AG04449 (cell line): Measurements from ENCODE around the gene DYNC1LI2.

Source experiments
- CTCF ChIA-PET: fragments of 350-600 bp; formaldehyde crosslinking; extraction: SDS; loops from one replicate; lab custom pipeline; 2021; ENCODE audit warnings: antibody characterized with exemption; lab: Yijun Ruan, JAX
- POLR2A ChIA-PET: fragments of 400-600, 350-600 bp; formaldehyde crosslinking; extraction: SDS; loops from one replicate; lab custom pipeline; 2020; ENCODE audit warnings: antibody characterized with exemption, inconsistent platforms; lab: Yijun Ruan, JAX
- DNase-seq: peaks from one replicate; pipeline ENCODE4 v3.0.0-alpha.2; 2010; ENCODE audit warnings: low read depth, low spot score
- H3K4me3 ChIP-seq: 2 replicates; pipeline ENCODE4 v1.5.1; 2011; ENCODE audit warnings: low read depth, mild to moderate bottlenecking, control low read depth, low read length
- CTCF ChIP-seq: IDR thresholded peaks from one replicate; pipeline ENCODE4 v1.5.1; 2011; ENCODE audit warnings: mild to moderate bottlenecking, moderate library complexity, low read length, control low read depth, inconsistent platforms; ENCODE audit not compliant: insufficient read depth; ENCODE audit errors: missing control alignments

Gene DYNC1LI2

GRCh38 chr16:66712512-66712911 is 38.9 kb downstream of the DYNC1LI2 start:
- ChIA-PET POLR2A (no interaction called here), CTCF (interaction anchor here (0.7 to 3.6 kb wide), 8 partner anchors 9 to 306 kb away, joined by 3 to 17 read pairs (median 6); no protein-coding TSS in a partner anchor)
- no peak for DNase-seq
- H3K4me3 ChIP-seq: no peak overlapping the region
- no peak for TF ChIP-seq CTCF

- no peak for DNase-seq
- no peak for TF ChIP-seq CTCF
- POLR2A ChIA-PET: no interaction called here
- H3K4me3 ChIP-seq: no peak overlapping the region
- CTCF ChIA-PET: interaction anchor here (1.6 to 3.6 kb wide), 3 partner anchors 10 to 60 kb away, joined by 4 to 17 read pairs (median 8); no protein-coding TSS in a partner anchor
Observed at GRCh38 chr16:66711581-66711980, 39.8 kb downstream of the DYNC1LI2 start.

GRCh38 chr16:66706506-66706880 is 44.9 kb downstream of the DYNC1LI2 start:
- no peak for DNase-seq
- no peak for TF ChIP-seq CTCF
- CTCF ChIA-PET: interaction anchor here (1.4 to 1.9 kb wide), 2 partner anchors 10 to 22 kb away, joined by 5 to 9 read pairs; no protein-coding TSS in a partner anchor
- POLR2A ChIA-PET: no interaction called here
- no peak overlapping the region for H3K4me3 ChIP-seq

GRCh38 chr16:66705790-66706505 is 45.5 kb downstream of the DYNC1LI2 start:
- ChIA-PET POLR2A (no interaction called here), CTCF (interaction anchor here (1.3 to 1.4 kb wide), 3 partner anchors 9 to 22 kb away, joined by 5 read pairs; partner anchors contain the start of gene CMTM4)
- H3K4me3 ChIP-seq: no peak overlapping the region
- TF ChIP-seq CTCF: no peak
- DNase-seq: no peak

GRCh38 chr16:66703406-66704215 is 47.8 kb downstream of the DYNC1LI2 start:
- DNase-seq: no peak
- TF ChIP-seq CTCF: no peak
- POLR2A ChIA-PET: no interaction called here
- CTCF ChIA-PET: interaction anchor here (1.0 kb wide), 1 partner anchor 53 kb away, joined by 3 read pairs; no protein-coding TSS in a partner anchor
- H3K4me3 ChIP-seq: no peak overlapping the region

- DNase-seq: no peak
- H3K4me3 ChIP-seq: no peak overlapping the region
- no peak for TF ChIP-seq CTCF
- ChIA-PET POLR2A (no interaction called here), CTCF (interaction anchor here (1.0 to 2.4 kb wide), 2 partner anchors 16 to 41 kb away, joined by 6 to 7 read pairs; no protein-coding TSS in a partner anchor)
Observed at GRCh38 chr16:66701516-66701915, 49.9 kb downstream of the DYNC1LI2 start.
